Gastrocnemius medialis (tissue), 4 donors: ENCODE measurements around the gene TMEM8B. TPM values are rescaled to one million over a fixed set of nuclear protein-coding genes. Genes with fewer than 3 reads are reported as not detected.

ENCODE experiments used
- ATAC-seq, 2 donors: fragments of 150-250 bp; one replicate each; pipeline ENCODE4 v1.9.1; 2016
- DNase-seq, 2 donors: peaks; one replicate each; pipeline ENCODE4 v3.0.0-alpha.2; 2019
- H3K27ac ChIP-seq, 4 donors: fragments of 200-600 bp; sonication (generic); 1 replicate in 1 of 4; 2 replicates in 3 of 4; pipeline ENCODE4 v1.5.1; 2016 to 2018; ENCODE audit warnings: mild to moderate bottlenecking in 2 of 4, moderate library complexity in 1 of 4
- H3K27me3 ChIP-seq, 3 donors: fragments of 200-600 bp; sonication (generic) in 2 of 3; 1 replicate in 1 of 3; 2 replicates in 2 of 3; pipeline versions ENCODE4 v1.5.1 to v1.6.0; 2016 to 2019; ENCODE audit warnings: mild to moderate bottlenecking in 1 of 3, moderate library complexity in 1 of 3
- H3K36me3 ChIP-seq, 2 donors: fragments of 200-600 bp; sonication (generic) in 1 of 2; one replicate each; pipeline ENCODE4 v1.5.1; 2017 to 2018
- H3K4me1 ChIP-seq, 2 donors: fragments of 200-600 bp; sonication (generic) in 1 of 2; one replicate each; pipeline ENCODE4 v1.5.1; 2016 to 2017; ENCODE audit warnings: mild to moderate bottlenecking in 2 of 2
- H3K4me3 ChIP-seq, 4 donors: fragments of 200-600 bp; sonication (generic) in 3 of 4; 1 replicate in 1 of 4; 2 replicates in 3 of 4; pipeline ENCODE4 v1.5.1; 2016 to 2019; ENCODE audit warnings: mild to moderate bottlenecking in 2 of 4
- H3K9me3 ChIP-seq, 3 donors: fragments of 200-600 bp; sonication (generic) in 2 of 3; 1 replicate in 1 of 3; 2 replicates in 2 of 3; pipeline ENCODE4 v1.5.1; 2016 to 2019
- CTCF ChIP-seq, 5 experiments: fragments of 450-650 bp in 3 of 5; fragments of 200-600 bp in 2 of 5; sonication (generic) in 2 of 5; IDR thresholded peaks in 4 of 5; conservative IDR thresholded peaks in 1 of 5; 1 replicate in 4 of 5; 2 replicates in 1 of 5; pipeline ENCODE4 v1.5.1; 2016 to 2019; ENCODE audit warnings: antibody characterized with exemption in 5 of 5, mild to moderate bottlenecking in 3 of 5, moderate library complexity in 3 of 5
- POLR2A ChIP-seq, 2 donors: fragments of 450-650 bp; IDR thresholded peaks; one replicate each; pipeline ENCODE4 v1.6.1; 2017; ENCODE audit warnings: antibody characterized with exemption in 2 of 2, mild to moderate bottlenecking in 2 of 2, moderate library complexity in 2 of 2
- in situ Hi-C, 4 donors: fragments of 200-750 bp; cut with MboI; loops; one replicate each; pipeline versions ENCODE4 v1.15.0 to v1.8.0; 2017; ENCODE audit warnings: low sequenced_read_pairs in 4 of 4
- intact Hi-C: fragments of 100-400 bp; cut with DNase I; formaldehyde crosslinking; loops from one replicate; pipeline ENCODE4 v1.15.1; 2023; ENCODE audit warnings: low total_unique reads
- total RNA-seq, 4 donors: library from RNA; depleted of rRNA; stranded (reverse); fragments of >200 nt; gene quantifications; one replicate each; pipeline versions ENCODE4 v1.1.0 to v1.2.3, GENCODE V29; 2016

TMEM8B gene
- total RNA-seq, 4 donors from 2014 or later, result 1.9 to 6.4 (median 6.1) TPM

- in situ Hi-C loops (no loop called here), intact Hi-C loops (no loop called here)
- H3K27ac ChIP-seq, result no peak overlapping the region
- no peak overlapping the region for H3K4me3 ChIP-seq
- H3K36me3 ChIP-seq, result no peaks in the 10 kb centered on the region
- TF ChIP-seq POLR2A (IDR thresholded peaks at IDR 0.05) (no peak), CTCF (IDR thresholded peaks at IDR 0.05 in 4 of 5, conservative IDR thresholded peaks at IDR 0.05 in 1 of 5) (no peak)
- H3K27me3 ChIP-seq, result no peaks in the 10 kb centered on the region
- no peaks in the 10 kb centered on the region for H3K9me3 ChIP-seq
- DNase-seq, result no peak
- peaks cover 9 to 15% of the 10 kb centered on the region in 2 donors for H3K4me1 ChIP-seq
- ATAC-seq, result no peak
These were observed 10.9 kb downstream of the TMEM8B start for GRCh38 chr9:35839926-35840325.

DNA sequence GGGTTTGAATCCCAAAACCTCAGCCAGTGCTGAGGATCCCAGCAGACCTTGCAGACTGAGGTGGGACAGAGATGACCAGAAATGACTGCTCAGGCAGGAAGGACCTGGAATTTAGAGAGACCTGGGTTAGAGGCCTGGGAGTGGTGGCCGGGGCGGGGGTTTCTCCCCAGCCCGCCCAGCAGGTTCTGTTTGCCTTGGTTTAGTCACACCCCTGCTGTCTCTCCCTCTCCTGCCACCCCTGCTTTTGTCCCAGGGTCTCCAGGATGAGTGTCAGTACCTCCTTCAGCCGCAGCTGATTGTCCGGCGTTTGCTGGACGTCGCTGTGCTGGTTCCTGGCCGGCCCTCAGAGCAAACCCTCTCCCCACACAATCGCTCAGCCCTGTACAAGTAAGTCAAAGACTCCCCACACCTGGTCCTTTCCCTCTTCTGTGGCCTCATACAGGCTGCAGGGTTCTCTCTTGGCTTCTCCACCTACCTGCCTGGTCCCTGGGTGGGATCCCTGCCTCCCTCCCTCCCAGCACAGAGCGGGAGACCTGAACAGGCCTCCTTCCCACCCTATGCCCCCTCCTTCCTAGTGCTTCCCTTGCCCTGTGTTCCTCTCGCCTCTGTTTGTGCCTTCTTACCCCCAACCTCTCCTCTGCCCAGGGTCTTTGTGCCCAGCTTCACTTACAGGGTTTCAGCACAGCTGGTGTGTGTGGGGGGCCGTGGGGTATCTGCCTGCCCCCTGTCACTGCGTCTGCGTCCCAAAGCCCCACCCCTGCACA, 12.0 kb downstream of the TMEM8B start:
- TF ChIP-seq CTCF (IDR thresholded peaks at IDR 0.05 in 4 of 5, conservative IDR thresholded peaks at IDR 0.05 in 1 of 5) (no peak), POLR2A (IDR thresholded peaks at IDR 0.05) (no peak)
- H3K27me3 ChIP-seq, result no peaks in the 10 kb centered on the region
- no peak overlapping the region for H3K4me3 ChIP-seq
- ATAC-seq (no peak), DNase-seq (no peak)
- no peak overlapping the region for H3K27ac ChIP-seq
- in situ Hi-C loops (no loop called here), intact Hi-C loops (no loop called here)
- peaks cover 14% of the 10 kb centered on the region in 2 donors for H3K4me1 ChIP-seq
- no peaks in the 10 kb centered on the region for H3K9me3 ChIP-seq
- H3K36me3 ChIP-seq, result no peaks in the 10 kb centered on the region

GRCh38 chr9:35841645-35841900, 12.5 kb downstream of the TMEM8B start:
- in situ Hi-C loops, result no loop called here
- Histone ChIP-seq H3K4me3 (no peak overlapping the region), H3K27ac (no peak overlapping the region), H3K27me3 (no peaks in the 10 kb centered on the region), H3K9me3 (no peaks in the 10 kb centered on the region), H3K36me3 (peaks cover 0 to 2% of the 10 kb centered on the region in 2 donors), H3K4me1 (peaks cover 14 to 18% of the 10 kb centered on the region in 2 donors)
- DNase-seq (no peak), ATAC-seq (no peak)
- intact Hi-C loops, result no loop called here
- TF ChIP-seq CTCF (IDR thresholded peaks at IDR 0.05 in 4 of 5, conservative IDR thresholded peaks at IDR 0.05 in 1 of 5) (no peak), POLR2A (IDR thresholded peaks at IDR 0.05) (no peak)

DNA sequence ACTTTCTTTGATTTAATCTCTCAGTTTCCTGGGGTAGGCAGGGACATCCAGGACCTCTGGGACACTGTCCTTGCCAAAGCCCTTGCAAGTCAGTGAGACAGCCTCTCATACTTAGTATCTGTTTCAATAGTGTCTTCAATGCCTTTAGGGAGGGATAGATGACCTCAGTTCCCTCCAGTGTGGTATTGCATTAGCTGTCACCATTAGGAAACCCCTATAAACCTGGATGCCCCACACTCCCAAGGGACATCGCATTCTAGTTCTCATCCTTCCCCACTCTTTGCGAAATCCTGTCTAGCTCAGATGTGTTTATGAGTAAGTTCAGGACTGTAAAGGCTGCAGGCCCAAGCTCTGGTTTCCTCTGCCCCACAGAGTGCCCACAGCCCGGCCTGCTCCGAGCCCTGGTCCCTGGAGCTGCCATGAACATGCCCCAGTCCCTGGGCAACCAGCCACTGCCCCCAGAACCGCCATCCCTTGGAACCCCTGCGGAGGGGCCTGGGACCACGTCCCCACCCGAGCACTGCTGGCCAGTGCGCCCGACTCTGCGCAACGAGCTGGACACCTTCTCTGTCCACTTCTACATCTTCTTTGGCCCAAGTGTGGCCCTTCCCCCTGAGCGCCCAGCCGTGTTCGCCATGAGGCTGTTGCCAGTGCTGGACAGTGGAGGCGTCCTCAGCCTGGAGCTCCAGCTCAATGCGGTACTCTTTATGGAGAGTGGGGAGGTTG, 13.2 kb downstream of the TMEM8B start:
- DNase-seq, result no peak
- H3K36me3 ChIP-seq, result peaks cover 0 to 8% of the 10 kb centered on the region in 2 donors
- H3K4me1 ChIP-seq, result peaks cover 15 to 24% of the 10 kb centered on the region in 2 donors
- H3K27ac ChIP-seq, result no peak overlapping the region
- ATAC-seq, result no peak
- intact Hi-C loops (no loop called here), in situ Hi-C loops (no loop called here)
- no peaks in the 10 kb centered on the region for H3K9me3 ChIP-seq
- TF ChIP-seq POLR2A (IDR thresholded peaks at IDR 0.05), result no peak
- TF ChIP-seq CTCF (IDR thresholded peaks at IDR 0.05 in 4 of 5, conservative IDR thresholded peaks at IDR 0.05 in 1 of 5), result no peak
- no peak overlapping the region for H3K4me3 ChIP-seq
- no peaks in the 10 kb centered on the region for H3K27me3 ChIP-seq
